OCI-LY3 (cell line): Measurements from ENCODE around the gene TBC1D5.

Experiments used
- H2AFZ ChIP-seq: fragments of 200-600, 300-600 bp; shearing (Covaris generic); 2 replicates; pipeline ENCODE4 v1.6.0; 2014; ENCODE audit warnings: antibody characterized with exemption, low read depth, low read length
- H3K27ac ChIP-seq: fragments of 200-600, 300-600 bp; sonication (generic); 2 replicates; pipeline ENCODE4 v1.5.1; 2014; ENCODE audit warnings: mild to moderate bottlenecking, low read length, moderate library complexity, mixed read lengths
- H3K27me3 ChIP-seq: fragments of 200-600, 300-600 bp; sonication (generic); 2 replicates; pipeline ENCODE4 v1.6.1; 2014; ENCODE audit warnings: low read depth, low read length, mixed read lengths
- H3K36me3 ChIP-seq: fragments of 200-600, 300-600 bp; sonication (generic); replicated peaks from 2 replicates; pipeline ENCODE3; 2014; ENCODE audit warnings: low read depth, low read length, mixed read lengths
- H3K4me1 ChIP-seq: fragments of 300-600, 200-600 bp; sonication (generic); 2 replicates; pipeline ENCODE4 v1.6.1; 2014; ENCODE audit warnings: low read length, mixed read lengths
- H3K4me2 ChIP-seq: fragments of 200-600, 300-600 bp; sonication (generic); 2 replicates; pipeline ENCODE4 v1.6.1; 2014; ENCODE audit warnings: low read length, mixed read lengths
- H3K4me3 ChIP-seq: fragments of 300-600, 200-600 bp; sonication (generic); 2 replicates; pipeline ENCODE4 v1.5.1; 2014; ENCODE audit warnings: antibody characterized with exemption, mild to moderate bottlenecking, low read length, moderate library complexity
- H3K79me2 ChIP-seq: fragments of 300-600, 200-600 bp; shearing (Covaris generic); 2 replicates; pipeline ENCODE4 v1.6.1; 2014; ENCODE audit warnings: mild to moderate bottlenecking, low read length, mixed read lengths
- H3K9ac ChIP-seq: fragments of 300-600, 200-600 bp; shearing (Covaris generic); 2 replicates; pipeline ENCODE4 v1.6.0; 2014; ENCODE audit warnings: mild to moderate bottlenecking, low read length, moderate library complexity
- H3K9me3 ChIP-seq: fragments of 200-600, 300-600 bp; shearing (Covaris generic); 2 replicates; pipeline ENCODE4 v1.6.1; 2014; ENCODE audit warnings: low read length, mixed read lengths; ENCODE audit not compliant: insufficient read depth
- H4K20me1 ChIP-seq: fragments of 200-600, 300-600 bp; sonication (generic); 2 replicates; pipeline ENCODE4 v1.6.1; 2016; ENCODE audit warnings: low read length, mixed read lengths; ENCODE audit not compliant: insufficient read depth
- CTCF ChIP-seq: fragments of 200-600, 300-600 bp; sonication (generic); IDR thresholded peaks from 2 replicates; pipeline ENCODE4 v1.5.1; 2014; ENCODE audit warnings: antibody characterized with exemption, low read length, low read depth
- EZH2phosphoT487 ChIP-seq: fragments of 200-600 bp; shearing (Covaris generic); IDR thresholded peaks from 2 replicates; pipeline ENCODE4 v1.6.1; 2018; ENCODE audit warnings: antibody characterized with exemption, mixed run types, low read depth

Gene TBC1D5

DNA sequence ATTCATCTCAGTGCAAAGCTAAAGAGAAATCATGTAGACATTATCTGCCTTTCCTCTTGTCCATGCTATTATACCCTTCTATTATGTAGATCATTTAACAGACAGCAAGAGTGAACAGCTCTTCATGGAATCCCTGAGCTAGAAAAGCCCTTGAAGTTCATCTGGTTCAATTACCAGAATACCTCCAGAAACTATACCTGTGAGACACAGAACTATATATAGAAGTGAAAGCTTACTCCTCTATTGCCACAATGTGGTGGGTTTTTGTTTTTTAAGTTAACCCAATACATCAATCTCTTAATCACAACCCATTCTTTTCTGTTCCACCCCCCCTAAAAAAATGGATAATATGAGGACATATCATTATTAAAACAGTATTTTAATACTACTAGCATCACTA is 510.0 kb downstream of the TBC1D5 start:
- Histone ChIP-seq H4K20me1 (no peaks in the 10 kb centered on the region), H3K27me3 (no peaks in the 10 kb centered on the region), H3K27ac (no peak overlapping the region), H2AFZ (no peak overlapping the region), H3K4me2 (no peak overlapping the region), H3K9ac (no peak overlapping the region), H3K9me3 (no peaks in the 10 kb centered on the region), H3K4me3 (no peak overlapping the region), H3K36me3 (no peaks in the 10 kb centered on the region), H3K79me2 (no peaks in the 10 kb centered on the region), H3K4me1 (peaks cover 3% of the 10 kb centered on the region; the same call in 1 of the 2 replicates)
- TF ChIP-seq EZH2phosphoT487 (no peak), CTCF (no peak)

- H3K4me2 ChIP-seq: no peak overlapping the region
- no peaks in the 10 kb centered on the region for H3K79me2 ChIP-seq
- no peaks in the 10 kb centered on the region for H3K36me3 ChIP-seq
- no peak overlapping the region for H3K9ac ChIP-seq
- no peak overlapping the region for H3K4me3 ChIP-seq
- TF ChIP-seq EZH2phosphoT487: no peak
- no peak for TF ChIP-seq CTCF
- no peak overlapping the region for H2AFZ ChIP-seq
- peaks cover 3% of the 10 kb centered on the region; the same call in 1 of the 2 replicates for H3K4me1 ChIP-seq
- H3K27me3 ChIP-seq: no peaks in the 10 kb centered on the region
- H4K20me1 ChIP-seq: no peaks in the 10 kb centered on the region
- H3K9me3 ChIP-seq: no peaks in the 10 kb centered on the region
- H3K27ac ChIP-seq: no peak overlapping the region
These were observed 510.7 kb downstream of the TBC1D5 start for GRCh38 chr3:17231537-17232261.

- Histone ChIP-seq H3K27me3 (no peaks in the 10 kb centered on the region), H3K36me3 (no peaks in the 10 kb centered on the region), H3K4me3 (no peak overlapping the region), H3K9me3 (no peaks in the 10 kb centered on the region), H3K79me2 (no peaks in the 10 kb centered on the region), H4K20me1 (no peaks in the 10 kb centered on the region), H3K27ac (no peak overlapping the region), H3K4me2 (no peak overlapping the region), H2AFZ (no peak overlapping the region), H3K9ac (no peak overlapping the region), H3K4me1 (no peaks in the 10 kb centered on the region)
- TF ChIP-seq EZH2phosphoT487 (no peak), CTCF (no peak)
These were observed 515.0 kb downstream of the TBC1D5 start for GRCh38 chr3:17227472-17227871.

DNA sequence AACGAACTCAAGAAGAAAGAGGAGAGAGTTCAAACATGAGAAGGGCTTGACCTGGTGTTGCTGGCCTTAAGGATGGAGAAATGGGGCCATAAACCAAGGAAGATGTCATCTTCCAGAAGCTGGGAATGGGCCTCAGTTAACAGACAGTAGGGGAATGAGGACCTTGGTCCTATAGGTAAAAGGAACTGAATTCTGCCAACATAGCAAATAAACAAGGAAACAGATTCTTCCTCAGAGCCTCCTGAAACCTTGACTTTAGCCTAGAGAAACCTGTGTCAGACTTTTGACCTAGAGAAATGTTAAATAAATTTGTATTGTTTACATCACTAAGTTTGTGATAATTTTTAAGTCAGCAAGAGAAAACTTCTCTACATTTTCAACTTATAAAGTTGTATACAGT is 520.9 kb downstream of the TBC1D5 start:
- no peaks in the 10 kb centered on the region for H4K20me1 ChIP-seq
- no peak for TF ChIP-seq EZH2phosphoT487
- no peak for TF ChIP-seq CTCF
- H3K27ac ChIP-seq: no peak overlapping the region
- peaks cover 6% of the 10 kb centered on the region for H3K36me3 ChIP-seq
- no peaks in the 10 kb centered on the region for H3K9me3 ChIP-seq
- H3K4me1 ChIP-seq: no peaks in the 10 kb centered on the region
- H3K4me2 ChIP-seq: no peak overlapping the region
- H3K4me3 ChIP-seq: no peak overlapping the region
- H3K79me2 ChIP-seq: no peaks in the 10 kb centered on the region
- no peaks in the 10 kb centered on the region for H3K27me3 ChIP-seq
- H3K9ac ChIP-seq: no peak overlapping the region
- H2AFZ ChIP-seq: no peak overlapping the region
